HG03442 (cell line): ENCODE results near the gene C16orf95.
A peak's percentile ranks its signal among the peaks of the same experiment; 100 is the strongest.

Experiments used
- ATAC-seq: cut with Tn5 transposase; IDR thresholded peaks from one replicate; pipeline ENCODE4 v1.9.1; 2021; ENCODE audit warnings: mild to moderate bottlenecking, moderate library complexity; ENCODE audit not compliant: unreplicated experiment

Gene C16orf95

DNA sequence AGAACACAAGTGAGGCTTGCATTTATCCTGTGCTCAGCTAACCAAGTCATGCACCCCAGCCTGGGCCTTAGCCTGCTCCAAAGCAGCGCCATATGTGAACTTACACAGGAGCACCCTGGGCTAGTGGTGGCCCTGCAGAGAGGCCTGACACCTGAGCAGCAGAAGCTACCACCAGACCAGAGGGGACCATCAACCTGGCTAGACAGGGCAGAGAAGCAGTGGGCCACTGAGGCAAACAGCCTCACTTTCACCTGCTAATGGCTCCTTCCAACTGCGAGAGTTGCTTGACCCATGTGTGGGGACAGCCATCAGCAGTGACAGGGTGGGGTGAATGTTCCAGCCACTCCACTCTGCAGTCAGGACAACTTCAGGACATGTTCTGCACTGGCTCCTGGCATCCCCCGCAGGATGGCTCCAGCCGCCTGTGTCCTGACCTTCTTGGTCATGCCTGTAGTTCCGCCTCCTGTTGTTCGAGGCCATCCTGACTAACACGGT, 2.9 kb upstream of the C16orf95 start:
- no peak for ATAC-seq

DNA sequence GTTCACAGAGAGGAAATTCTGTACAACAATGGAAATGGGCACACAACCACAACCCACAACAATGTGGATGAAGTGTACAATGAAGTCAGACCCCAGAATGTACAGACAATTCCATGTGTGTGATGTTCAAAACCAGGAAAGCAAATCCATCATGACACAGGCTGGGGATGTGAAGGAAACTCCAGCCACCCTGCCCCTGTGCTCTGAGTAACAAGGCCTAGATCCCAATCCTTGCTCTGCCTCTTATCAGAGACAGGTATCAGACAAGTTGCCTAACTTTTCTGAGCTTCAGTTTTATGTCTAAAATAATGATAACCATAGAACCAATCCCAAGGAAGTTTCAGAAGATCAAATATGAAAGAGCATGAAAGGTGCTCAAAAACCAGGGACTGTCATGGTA, 1.8 kb upstream of the C16orf95 start:
- no peak for ATAC-seq

DNA sequence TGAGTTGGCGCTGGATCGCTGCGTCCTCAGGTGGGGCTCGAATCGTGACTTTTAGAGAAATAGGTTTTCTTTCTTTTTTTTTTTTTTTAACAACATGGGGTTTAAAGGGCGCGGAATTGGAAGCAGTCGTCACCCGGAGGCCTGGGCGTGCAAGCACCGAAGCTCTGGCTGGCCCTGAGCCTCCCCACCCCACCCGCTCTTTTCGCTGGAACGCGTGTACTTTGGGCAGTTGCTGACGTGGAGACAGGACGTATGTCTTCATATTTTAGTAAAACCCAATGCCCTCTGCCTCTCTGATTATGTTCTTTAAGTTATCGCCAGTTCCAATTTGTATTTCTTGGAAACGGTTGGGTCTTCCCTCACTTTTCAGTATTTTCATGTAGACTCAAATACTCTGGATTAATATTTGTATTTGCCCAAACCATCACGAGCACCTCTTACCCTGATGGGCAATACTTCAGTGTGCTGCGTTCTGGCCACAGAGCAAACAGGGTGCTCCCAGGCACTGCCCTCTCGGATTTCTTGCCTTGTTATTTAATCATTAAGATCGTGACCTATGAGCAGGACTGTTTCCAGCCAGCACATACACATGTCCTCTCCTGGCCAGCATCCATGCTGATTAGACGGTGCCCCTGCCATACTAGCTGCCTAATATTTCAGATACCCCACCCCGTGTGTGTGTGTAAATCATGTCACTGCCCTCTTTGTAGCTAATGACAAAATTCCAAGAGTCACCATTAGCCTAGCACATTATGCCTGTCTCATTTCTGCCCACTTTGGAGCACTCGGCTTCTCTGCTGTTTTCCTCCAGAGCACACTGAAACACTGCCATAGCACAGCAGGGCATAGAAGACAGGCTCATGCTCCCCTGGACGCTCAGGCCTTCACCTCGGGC, 805 bp upstream of the C16orf95 start:
- peak; percentile 13 for ATAC-seq

DNA sequence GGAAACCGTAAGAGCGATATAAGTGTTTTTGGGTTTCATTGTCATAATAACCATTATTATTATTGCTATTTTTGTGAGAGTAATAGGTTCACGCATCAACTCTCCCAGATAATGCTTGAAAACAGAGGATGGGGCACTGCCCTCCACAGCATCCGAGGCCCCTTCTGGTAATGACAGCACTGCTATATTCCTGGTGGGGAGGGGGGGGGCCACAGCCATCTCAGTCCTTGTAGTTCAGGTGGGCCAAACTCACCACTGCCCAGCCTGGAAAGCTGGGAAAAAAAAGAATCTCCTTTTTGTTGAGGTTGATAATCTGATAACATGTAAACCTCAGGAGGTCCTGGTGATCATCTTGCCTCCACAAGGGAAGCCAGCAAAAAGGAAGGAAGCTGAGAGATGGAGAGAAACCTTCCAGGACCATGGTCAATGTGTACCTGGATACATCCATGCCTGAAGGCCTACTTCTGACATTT, 706 bp downstream of the C16orf95 start:
- no peak for ATAC-seq

DNA sequence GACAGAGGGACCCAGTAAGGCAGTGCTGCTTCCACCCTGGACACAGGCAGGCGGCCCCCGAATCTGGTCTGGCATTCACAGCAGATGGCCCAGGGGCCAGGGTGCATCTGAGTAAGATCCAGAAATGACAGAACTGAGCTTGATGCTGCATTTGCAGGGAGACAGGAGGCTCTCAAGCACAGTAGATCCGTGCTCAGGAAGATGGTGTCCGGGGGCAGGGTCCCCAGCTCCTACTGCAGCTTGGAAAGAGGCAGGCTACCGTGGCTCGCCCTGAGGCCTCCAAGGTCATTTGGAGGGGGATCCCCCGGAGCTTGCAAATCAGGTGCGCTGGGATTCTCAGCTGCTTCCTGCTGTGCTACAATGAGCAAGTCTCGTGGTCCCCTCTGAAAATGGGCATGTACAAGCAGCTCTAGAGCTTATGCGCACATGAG, 2.2 kb downstream of the C16orf95 start:
- ATAC-seq = no peak

DNA sequence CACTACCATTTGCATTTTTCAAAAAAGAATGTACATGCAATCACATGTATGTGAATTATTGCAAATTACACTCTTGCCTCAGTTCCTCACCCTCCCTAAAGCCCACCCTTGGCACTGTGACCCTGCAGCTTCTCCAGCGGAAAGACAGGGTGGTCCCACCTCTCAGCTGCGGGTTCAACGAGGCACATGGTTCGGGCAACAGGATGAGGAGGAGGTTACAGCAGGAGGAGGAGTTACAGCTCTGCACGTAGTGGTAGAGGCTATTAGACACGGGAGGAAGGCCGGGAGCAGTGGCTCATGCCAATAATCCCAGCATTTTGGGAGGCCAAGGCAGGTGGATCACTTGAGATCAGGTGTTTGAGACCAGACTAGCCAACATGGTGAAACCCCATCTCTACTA, 5.2 kb downstream of the C16orf95 start:
- ATAC-seq = no peak

DNA sequence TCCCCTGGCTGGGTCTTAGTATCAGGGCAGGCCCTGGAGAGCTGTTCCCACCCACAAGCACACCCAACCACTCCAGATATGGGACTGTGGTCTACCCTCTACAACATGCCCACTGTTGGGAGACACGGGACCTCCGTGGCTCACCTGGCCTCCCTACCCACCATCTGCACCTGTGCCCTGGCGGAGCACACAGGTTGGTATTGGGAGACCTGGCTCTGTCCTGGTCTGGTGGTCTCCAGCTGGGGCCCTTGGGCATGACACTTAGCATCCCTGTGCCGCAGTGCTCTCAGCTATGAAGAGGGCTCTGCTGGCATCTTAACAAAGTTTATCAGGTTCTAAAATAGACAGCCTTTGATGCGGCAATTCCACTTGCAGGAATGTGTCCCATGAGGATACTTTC, 5.8 kb downstream of the C16orf95 start:
- ATAC-seq = no peak

DNA sequence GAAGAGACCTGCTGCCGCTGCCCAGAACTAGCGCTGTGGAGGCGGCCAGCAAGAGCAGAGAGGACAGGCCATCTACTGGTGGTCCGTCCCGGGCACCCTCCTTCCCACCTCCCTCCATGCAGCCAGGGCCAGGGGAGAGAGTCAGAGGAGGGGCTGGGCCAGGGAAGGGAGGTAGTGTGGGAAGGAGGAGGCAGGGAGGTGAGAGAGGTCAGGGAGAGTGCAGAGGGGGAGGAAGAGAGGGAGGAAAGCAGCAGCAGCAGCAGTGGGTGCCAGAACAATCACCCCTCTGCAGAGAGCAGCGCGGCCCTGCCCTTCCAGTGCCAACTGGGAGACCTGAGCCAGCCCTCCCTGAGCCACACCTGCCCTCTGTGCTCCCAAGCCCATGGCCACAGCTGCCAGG, 6.6 kb downstream of the C16orf95 start:
- ATAC-seq = no peak

DNA sequence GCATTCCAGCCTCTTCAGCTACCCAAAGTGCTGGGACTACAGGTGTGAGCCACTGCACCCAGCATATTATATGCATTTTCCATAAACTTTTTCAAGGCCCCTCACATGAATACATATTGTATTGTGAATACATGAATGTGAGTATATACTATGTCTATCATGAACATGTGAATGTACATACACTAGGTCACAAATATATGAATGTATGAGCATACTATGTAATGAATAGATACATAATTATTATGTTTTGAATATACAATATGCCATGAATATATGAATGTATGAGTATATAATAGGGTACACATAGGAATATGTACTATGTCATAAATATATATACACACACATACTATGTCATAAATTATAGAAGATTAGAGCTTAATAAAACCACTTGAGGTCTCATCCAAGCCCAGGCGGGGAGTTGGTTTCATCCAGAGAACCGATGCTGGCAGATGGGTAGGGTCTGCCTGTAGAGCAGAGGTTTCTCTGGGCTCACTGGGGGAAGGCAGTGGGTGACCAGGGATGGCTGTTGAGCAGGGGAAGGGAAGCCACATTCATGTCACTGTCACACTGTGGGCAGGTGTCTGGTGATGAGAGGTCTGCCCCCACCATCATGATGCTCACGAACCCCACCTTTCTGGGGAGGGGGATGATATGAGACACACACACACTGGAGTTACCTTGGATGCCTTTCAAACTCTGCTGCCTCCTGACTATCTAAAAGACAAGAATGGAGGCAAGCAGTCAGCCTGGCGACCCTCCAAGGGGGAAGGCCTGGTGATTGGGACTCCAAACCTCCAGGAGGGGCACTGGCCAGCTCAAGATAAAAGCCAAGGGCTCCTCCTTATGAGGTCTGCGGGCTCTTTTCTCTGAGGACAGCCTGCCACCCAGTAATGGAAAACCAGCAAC, 7.3 kb downstream of the C16orf95 start:
- no peak for ATAC-seq

DNA sequence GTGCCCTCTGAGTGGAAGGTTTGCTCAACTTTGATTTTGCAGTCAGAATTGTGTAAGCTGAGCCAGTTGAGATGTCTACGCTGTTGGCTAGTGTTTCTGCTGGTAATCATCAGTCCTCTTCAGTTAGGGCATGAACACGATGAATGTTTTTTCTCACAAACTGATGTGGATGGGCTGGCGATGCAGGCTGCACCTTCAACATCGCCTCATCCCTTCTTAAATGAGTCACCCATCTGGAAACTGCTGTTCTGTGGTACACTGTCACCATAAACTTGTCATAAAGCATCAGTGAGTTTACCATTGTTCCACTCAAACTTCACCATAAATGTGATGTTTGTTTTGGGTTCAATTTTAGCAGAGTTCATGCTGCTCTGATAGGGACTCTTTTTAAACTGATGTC, 8.4 kb downstream of the C16orf95 start:
- no peak for ATAC-seq

DNA sequence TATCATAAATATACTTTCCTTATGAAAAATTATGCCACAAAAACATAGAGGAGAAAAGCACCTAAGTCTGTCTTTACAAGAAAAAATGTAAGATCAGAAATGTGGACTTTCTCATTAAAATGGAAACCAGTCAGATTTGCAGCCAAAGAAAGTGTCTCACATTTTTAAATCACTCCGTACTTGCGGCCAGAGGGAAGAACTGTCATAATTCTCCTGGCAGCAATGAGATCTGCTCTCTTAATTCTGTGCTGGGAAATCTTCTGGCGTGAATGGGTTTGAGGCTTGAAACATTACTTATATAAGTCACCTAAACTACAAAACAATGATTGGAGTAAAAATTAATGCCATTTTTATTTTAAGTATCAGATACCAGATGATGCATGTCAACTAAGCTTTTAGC, 10.7 kb downstream of the C16orf95 start:
- no peak for ATAC-seq

DNA sequence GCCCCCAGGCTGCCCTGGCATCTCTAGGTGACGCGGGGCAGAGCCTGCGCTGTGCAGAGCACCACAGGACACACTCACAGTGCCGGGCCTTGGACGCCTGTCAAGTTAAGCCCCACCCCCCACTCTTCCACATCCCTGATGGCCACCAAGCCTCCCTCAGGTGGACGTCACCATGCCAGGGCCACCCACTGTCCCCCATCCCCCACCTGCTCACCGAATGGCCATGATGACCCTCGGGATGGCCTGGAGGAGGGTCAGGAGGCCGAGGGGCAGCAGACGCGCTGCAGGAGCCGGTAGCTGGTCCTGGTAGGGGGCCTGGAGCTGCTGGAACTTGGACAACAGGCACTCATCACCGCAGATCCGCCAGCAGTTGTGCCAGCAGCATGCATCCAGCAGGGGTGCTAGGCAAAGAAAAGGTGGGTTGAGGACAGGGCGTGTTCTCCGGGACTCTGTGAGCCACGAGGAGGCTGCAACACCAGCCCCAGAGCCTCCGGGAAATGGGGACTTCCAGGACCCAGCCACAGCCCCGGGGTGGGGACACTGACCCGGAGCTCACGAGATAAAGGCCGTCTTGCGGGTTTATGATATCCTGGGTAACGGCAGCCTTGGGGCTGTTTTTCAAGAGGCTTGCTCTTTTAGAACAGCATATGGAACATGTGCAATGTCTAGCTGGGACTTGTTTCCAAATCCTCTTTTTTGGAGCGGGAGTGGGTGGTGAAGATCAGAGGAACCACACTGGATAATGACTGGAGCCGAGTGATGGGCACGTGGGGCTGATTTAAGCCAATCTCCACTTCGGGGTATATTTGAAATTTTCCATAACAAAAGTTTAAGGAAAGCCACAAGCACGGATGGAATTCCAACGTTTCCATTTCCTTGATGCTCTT, 11.4 kb downstream of the C16orf95 start:
- ATAC-seq = no peak

DNA sequence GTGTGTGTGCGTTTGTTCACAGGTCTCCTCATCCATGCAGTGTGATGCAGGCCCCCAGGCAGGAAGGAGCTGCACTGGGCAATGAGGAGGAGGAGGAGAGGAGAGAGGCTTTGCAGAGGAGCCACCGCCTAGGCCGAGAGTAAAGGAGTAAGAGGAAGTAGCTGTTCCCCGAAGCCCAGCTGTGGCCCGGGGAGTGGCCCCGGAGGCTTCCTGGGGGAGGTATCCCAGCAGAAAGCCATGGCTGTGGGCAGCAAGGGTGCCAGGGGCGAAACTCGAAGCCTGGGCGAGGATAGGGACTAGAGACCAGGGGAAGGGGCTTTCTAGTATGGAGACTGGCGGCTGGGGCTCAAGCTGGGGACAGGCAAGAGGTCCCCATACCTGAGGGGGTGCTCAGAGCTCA, 12.2 kb downstream of the C16orf95 start:
- no peak for ATAC-seq

DNA sequence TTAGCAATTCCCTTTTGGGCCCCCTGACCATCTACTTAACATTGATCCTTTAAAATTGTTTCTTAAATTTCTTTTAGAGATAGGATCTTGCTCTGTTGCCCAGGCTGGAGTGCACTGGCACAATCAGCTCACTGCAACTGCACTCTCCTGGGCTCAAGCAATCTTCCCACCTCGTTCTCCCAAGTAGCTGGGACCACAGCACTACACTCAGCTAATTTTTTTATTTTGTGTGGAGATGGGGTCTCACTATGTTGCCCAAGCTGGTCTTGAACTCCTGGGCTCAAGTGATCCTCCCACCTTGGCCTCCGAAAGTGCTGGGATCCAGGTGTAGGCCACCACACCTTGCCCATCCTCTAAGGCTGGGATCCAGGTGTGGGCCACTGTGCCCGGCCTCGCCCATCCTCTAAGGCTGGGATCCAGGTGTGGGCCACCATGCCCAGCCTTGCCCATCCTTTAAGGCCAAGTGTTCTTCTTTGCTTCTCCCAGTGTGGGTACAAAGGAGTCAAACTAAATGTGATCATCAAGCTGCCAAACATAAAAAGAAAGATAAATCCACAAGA, 13.2 kb downstream of the C16orf95 start:
- ATAC-seq = no peak

DNA sequence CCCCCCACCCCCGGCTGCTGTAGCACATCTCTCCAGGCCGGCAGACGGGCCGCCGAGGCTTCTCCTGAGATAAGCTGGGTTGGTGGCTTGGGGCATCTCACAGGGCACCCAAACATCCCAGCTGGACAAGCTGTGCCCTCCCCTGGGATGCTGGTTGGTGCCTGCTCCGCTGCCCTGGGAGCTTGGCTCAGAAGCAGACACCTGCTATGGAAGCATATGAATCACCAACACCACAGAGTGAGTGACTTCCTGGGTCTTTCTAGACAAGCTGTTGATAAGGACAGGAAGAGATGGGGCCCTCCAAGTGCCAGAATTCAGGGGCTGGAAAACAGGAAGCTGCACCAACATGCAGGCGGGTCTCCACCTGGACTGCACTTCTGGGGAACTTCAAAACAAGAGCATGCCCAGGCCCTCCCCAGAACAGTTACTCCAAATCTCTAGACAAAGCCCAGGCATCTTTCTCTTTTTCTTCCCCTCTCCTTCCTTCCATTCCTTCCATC, 13.7 kb downstream of the C16orf95 start:
- ATAC-seq = no peak

DNA sequence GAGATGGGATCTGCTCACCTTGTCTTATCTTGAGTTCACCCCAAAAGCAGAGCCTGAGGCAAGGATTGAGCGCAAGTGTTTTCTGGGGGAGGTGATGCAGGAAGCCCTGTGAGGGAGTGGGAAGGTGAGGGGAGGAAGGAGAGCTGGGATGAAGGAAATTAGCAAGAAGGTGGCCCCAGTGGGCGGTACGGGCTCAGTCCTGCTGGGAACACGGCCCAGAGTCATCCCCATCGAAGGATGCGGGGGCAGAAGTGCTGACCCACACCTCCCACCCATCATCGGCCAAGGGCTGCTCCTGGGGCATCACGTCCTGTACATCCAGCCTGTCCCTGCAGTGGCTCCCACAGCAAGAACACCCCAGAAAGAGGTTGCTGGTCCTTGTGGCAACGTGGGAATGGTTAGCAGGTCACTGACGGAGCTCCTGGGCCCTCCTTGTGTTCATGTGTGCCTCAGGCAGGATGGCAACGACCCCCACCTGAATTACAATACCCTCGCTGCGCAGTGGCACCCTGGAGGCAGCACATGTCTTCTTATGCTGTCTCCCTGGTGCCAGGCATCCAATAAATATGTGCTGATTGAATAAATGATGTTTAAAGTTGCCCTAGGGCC, 18.2 kb downstream of the C16orf95 start:
- no peak for ATAC-seq

DNA sequence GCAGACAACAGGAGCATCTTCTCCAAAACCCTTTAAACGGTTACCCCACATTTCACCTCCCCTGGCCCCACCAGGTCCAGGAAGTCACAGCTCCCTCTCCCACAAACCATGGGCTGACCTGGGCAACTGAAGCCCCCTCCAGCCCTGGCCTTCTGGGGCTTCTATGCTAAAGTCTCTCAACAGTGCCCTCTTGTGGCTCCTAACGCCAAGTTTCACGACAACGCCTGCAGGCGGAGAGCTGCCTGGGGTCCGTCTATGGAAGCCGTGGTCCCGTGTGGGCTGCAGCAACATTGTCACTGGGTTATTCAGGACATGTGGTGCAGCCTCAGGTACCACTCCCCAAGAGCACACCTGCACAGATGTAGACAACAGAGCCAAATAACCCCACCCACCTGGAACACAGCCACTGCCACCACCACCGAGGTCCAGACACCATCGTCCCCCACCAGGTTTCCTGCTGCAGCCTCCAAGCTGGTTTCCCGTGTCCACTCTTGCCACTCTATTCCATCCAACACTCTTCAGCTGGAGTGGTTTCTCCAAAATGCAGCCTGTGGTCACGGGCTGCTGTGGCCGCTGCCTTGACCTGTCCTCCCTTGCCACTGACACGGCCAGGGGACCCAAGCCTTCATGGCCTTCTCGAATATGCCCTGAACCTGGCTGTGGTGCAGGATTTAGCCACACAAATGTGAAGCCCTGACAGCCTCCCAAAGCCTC, 19.1 kb downstream of the C16orf95 start:
- no peak for ATAC-seq

DNA sequence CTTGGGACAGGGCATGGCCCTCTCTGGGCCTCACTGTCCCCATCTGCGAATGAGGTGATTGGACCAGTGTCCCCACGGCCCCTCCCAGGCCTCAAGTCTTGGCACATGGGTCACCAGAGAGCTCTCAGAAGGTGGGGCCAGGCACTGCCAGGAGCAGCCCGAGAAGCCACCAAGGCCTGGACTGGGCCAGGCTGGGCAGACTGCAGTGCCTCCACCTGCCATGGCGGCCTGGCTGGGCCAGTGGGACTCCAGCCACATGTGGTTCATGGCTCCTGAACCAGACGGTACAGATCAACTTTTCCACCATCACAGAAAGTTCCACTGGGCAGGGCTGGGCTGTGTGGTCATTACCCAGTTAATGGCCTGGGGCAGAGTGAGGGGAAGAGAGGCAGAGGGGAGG, 19.8 kb downstream of the C16orf95 start:
- no peak for ATAC-seq
